OCI-M1 (cell line): ENCODE measurements around the gene CSNK1G1.
A peak's percentile ranks its signal among the peaks of the same experiment; 100 is the strongest.
"Not testable (repeated sequence)": the region's sequence is repeated elsewhere in the genome, so short reads cannot be mapped to it uniquely, and the experiment has no call there.

Source experiments
- DNase-seq: peaks from one replicate; lab custom pipeline; 2025; lab: John Stamatoyannopoulos, UW

CSNK1G1 gene

DNA sequence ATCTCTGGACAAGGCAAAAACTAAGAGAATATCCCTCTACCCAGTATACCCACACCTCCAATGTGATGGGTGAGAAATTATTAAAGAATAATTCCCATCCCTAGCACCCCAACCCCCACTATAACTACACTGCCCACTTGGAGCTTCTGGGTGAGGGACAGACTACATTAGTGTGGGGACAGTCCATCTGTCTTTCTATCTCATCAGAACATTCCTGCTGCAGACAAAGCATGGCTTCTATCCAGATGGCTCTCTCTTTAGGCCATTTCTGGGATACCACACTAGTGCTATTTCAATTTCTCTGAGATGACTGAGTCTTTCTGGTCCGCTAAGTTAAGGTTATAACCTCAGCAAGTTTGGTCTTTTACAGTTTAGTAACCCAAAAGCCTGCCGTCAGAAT, 6.6 kb downstream of the CSNK1G1 start:
- no peak for DNase-seq

DNA sequence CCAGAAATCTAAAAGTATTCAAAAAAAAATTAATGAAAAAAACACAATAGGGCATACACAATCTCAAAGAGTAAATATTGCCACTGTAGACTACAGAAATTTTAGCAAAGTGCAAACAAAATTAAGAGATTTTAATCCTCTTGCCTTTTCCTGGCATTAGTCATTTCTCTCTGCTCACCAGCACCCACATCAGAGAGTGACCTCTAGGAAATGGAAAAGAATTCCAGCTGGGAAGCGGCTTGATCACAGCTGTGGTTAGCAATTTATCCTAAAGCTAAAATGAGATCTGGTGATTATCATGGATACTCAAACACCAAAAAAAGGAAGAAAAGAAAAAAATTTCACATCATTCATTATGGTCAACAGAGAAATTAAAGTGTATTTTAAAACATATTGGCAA, 7.5 kb downstream of the CSNK1G1 start:
- no peak for DNase-seq

DNA sequence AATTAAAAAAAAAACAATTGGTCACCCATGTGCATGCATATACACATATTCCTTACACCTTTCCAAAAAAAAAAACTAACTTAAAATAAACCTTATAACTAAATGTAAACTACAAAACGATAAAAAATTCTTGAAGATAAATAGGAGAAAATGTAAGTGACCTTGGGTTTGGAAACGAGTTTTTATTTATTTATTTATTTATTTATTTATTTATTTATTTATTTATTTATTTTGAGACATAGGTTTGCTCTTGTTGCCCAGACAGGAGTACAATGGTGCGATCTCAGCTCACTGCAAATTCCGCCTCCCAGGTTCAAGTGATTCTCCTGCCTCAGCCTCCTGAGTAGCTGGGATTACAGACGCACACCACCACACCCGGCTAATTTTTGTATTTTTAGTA, 9.7 kb downstream of the CSNK1G1 start:
- DNase-seq = not testable (repeated sequence)

DNA sequence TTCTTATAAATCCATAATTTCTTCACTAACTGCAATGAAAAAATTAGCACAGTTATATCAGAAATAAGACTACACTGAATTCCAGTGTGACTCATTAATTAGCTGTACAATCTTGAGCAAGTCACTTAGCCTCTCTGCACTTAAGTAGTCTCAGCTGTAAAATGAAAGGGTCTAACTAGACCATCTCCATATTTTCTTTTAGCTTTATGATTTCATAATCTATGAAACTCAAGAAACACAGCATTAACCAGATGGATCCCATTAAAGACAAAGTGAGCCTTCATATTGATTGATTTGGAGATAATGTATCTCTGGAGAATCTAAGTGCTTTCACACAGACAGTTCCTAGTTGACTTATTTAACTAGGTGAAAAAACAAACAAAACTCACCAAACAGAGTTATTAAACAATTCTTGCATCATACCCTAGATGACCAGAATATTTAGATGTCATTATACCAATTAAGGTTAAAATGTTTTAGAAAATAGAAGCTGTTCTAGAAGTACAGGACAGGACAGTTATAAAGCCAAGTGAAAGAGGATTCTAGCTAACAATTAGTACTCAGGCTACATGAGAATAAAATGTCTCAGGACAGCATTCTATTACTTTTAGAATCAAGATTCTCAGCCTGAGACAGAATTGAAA, 11.2 kb downstream of the CSNK1G1 start:
- no peak for DNase-seq

DNA sequence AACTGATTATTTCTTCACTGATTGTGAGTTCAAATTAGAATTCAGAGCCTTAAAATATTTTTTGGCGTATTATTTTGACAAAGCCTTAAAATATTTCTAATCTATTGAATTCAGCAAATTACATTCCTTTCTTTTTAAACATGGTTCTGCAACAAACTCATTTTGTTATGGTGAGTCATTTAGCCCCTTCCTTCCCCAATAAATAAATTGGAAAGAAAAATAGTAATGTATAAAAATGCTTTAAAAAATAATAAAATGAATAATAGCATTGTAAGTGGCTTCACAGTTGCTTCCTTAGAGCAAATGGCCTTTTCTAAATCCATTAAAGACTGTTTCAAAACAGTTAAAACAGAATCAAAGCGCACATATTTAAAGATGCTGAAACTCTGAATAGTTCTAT, 12.1 kb downstream of the CSNK1G1 start:
- DNase-seq = no peak

DNA sequence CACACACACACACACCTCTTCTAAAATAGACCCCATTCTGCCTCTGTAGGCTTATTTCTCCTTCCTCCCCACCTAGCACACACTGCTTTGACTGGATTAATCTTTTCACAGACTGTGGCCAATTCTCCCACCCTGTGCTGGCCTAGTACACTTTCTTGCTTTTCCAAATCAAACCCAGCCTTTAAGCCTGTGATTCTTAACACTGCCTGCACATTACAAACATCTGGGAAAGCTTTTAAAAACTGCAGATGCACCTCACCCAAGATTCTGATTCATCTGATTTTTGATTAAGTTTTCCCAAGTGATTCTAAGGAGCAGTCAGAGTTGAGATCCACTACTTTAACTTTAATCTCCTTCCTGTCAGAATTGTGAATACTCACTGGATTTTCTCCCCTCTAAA, 12.8 kb downstream of the CSNK1G1 start:
- no peak for DNase-seq

DNA sequence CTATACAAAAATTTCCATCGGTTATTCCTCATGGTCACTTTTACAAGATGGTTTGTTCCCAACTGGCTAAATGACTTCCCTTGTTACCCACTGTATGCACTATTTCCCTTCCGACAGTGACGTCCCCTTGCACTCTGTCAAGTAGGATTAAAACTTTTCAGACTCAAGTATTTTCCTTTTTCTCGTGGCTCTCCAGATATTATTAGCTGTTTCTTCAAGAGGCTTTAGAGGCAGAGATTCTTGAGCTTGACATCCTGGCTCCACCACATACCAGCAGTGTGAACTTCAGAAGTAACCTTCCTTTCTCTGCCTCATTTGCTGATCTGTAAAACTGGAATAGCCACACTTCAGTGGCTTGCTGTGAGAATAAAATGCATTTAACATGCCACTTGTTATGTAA, 14.0 kb downstream of the CSNK1G1 start:
- no peak for DNase-seq

DNA sequence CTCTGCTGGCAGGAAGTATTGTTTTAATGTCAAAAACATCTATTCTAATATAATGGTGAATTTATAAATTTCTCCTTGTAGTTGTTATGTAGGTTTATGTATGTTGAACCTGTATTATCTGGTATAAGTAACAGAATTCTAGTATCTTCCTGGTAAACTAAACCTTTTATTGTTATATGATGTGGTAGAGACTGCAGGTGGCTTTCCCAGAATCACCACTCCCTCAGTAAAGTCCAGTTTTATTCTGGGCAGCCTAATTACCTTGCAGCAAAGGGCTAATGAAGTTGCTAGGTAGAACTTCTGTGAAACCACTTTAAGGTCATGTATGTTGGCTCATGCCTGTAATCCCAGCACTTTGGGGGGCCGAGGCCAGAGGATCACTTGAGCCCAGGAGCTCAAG, 15.6 kb downstream of the CSNK1G1 start:
- no peak for DNase-seq

DNA sequence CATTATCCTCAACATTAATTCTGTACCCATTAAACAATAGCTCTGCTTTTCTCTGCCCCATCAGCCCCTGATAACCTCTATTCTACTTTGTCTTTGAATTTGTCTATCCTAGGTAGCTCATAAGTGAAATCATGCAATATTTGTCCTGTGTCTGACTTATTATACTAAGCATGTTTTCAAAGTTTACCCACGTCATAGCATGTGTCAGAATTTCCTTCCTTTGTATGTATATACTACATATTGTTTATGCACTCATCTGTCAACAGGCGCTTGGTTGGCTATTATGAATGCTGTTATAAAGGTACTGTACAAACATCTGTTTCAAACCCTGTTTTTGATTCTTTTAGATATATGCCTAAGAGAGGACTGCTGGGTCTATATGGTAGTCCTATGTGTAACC, 18.2 kb downstream of the CSNK1G1 start:
- no peak for DNase-seq

DNA sequence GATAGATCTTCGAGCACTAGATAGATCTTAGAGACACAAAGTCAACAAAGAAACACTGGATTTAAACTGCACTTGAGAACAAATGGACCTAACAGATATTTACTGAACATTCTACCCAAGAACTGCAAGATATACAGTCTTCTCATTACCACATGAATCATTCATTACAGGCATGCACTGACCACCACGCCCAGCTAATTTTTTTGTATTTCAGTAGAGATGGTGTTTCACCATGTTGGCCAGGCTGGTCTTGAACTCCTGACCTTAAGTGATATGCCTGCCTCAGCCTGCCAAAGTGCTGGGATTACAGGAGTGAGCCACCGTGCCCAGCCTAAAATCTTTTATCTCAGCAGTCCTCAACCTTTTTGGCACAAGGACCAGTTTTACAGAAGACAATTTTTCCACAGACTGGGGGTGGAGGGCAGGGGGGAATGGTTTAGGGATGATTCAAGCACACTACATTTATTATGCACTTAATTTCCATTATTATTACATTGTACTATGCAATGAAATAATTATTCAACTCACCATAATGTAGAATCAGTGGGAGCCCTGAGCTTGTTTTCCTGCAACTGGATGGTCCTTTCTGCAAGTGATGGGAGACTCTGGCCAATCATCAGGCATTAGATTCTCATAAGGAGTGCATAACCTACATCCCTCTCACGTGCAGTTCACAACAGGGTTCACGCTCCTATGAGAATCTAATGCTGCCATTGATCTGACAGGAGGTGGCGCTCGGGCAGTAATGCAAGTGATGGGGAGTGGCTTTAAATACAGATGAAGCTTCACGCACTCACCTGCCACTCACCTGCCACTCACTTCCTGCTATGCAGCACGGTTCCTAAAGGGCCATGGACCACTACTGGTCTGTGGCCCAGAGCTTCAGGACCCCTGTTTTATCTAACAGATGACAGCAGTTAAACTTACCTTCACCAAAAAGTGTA, 21.7 kb downstream of the CSNK1G1 start:
- no peak for DNase-seq

DNA sequence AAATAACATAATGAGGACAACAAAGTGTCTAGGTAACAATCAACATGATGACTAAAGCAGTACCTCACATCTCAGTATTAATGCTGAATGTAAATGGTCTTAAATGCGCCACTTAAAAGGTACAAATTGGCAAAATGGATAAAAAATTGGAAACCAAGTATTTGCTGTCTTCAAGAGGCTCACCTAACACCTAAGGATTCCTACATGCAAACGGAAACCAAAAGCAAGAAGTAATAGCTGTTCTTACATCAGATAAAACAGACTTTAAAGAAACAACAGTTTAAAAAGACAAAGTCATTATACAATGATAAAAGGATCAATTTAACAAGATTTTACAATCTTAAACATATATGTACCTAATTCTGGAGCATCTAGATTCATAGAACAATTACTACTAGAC, 22.5 kb downstream of the CSNK1G1 start:
- peak; percentile 17 for DNase-seq

DNA sequence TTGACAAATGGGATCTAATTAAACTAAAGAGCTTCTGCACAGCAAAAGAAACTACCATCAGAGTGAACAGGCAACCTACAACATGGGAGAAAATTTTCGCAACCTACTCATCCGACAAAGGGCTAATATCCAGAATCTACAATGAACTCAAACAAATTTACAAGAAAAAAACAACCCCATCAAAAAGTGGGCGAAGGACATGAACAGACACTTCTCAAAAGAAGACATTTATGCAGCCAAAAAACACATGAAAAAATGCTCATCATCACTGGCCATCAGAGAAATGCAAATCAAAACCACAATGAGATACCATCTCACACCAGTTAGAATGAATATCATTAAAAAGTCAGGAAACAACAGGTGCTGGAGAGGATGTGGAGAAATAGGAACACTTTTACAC, 24.3 kb downstream of the CSNK1G1 start:
- DNase-seq = not testable (repeated sequence)

DNA sequence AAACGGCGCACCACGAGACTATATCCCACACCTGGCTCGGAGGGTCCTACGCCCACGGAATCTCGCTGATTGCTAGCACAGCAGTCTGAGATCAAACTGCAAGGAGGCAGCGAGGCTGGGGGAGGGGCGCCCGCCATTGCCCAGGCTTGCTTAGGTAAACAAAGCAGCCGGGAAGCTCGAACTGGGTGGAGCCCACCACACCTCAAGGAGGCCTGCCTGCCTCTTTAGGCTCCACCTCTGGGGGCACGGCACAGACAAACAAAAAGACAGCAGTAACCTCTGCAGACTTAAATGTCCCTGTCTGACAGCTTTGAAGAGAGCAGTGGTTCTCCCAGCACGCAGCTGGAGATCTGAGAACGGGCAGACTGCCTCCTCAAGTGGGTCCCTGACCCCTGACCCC, 29.0 kb downstream of the CSNK1G1 start:
- not testable (repeated sequence) for DNase-seq

DNA sequence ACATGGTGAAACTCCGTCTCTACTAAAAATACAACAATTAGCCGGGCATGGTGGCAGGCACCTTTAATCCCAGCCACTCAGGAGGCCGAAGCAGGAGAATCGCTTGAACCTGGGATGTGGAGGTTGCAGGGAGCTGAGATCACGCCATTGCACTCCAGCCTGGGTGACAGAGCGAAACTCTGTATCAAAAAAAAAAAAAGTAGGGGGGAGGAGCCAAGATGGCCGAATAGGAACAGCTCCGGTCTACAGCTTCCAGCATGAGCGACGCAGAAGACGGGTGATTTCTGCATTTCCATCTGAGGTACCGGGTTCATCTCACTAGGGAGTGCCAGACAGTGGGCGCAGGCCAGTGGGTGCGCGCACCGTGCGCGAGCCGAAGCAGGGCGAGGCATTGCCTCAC, 29.5 kb downstream of the CSNK1G1 start:
- not testable (repeated sequence) for DNase-seq

DNA sequence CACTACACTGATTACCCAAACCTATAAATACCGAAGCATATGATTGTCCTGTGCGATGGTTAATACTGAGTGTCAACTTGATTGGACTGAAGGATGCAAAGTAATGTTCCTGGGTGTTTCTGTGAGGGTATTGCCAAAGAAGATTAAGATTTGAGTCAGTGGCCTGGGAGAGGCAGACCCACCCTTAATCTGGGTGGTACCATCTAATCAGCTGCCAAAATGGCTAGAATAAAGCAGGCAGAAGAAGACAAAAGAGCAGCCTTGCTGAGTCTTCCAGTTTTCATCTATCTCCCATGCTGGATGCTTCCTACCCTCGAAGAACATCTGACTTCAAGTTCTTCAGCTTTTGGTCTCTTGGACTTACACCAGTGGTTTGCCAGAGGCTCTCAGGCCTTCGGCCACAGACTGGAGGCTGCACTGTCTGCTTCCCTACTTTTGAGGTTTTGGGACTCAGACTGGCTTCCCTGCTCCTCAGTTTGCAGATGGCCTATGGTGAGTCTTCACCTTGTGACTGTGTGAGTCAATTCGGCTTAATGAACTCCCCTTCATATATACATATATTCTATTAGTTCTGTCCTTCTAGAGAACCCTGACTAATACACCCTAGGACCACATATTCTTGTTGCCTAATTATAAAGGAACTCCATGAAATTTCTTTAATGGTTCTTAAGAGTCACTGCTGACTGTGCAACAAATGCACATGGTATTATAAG, 31.7 kb downstream of the CSNK1G1 start:
- DNase-seq = no peak

DNA sequence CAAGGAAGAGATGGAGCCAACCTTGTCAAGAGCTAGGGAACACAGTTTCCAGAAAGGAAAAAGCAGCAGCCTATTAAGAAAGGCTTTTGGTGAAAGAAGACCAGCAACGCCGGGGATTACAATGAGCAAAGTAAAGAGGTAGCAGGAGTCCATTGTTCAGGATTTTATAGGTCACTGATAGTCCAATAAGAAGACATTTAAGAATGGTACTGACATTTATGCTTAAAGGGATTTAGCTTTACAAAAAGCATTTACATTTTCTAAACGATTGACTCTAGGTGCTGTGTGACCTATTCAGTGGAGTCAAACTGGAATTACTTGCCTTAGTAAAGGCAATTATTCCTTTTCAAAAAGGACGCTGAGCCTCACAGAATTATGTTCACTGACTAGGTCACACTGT, 40.8 kb downstream of the CSNK1G1 start:
- DNase-seq = no peak

DNA sequence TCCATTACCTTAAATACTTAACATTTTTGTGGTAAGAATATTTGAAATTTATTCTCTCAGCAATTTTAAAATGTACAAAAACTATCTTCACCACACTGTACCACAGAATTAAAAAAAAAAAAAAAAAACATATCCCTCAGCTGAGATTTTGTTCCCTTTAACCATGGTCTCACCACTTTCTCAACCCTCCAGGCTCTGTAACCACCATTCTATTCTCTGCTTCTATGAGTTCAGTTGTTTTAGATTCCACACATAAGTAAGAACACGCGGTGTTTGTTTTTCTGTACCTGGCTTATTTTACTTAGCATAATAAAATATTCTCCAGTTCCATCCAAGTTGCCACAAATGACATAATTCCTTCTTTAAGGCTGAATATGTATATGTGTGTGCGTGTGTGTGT, 41.5 kb downstream of the CSNK1G1 start:
- DNase-seq = no peak

DNA sequence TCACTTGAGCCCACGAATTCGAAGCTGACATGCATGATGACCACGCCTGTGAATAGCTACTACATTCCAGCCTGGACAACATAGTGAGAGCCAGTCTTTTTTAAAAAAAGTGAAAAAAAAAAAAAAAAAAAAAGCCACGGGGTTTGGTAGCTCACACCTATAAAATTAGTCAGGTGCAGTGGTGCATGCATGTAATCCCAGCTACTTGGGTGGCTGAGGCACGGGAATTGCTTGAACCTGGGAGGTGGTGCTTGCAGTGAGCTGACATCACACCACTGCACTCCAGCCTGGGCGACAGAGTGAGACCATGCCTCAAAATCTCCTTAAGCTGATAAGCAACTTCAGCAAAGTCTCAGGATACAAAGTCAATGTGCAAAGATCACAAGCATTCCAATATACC, 44.4 kb downstream of the CSNK1G1 start:
- DNase-seq = no peak

DNA sequence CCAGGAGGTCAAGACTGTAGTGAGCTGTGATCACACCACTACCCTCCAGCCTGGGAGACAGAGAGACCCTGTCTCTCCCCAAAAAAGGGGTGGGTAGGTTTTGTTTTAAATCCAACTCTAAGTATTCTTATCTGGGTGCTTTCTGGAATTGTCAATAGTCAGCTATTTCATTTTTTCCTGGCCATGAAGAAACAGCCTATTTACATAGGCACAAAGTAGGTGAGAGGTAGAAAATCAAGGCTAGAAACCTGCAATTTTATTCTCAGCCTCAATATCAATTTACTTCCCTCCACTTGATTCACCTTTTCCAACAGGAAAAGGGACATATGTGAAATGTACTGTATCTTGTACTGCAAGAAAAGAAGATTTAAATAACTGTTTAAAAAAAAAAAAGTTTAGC, 45.9 kb downstream of the CSNK1G1 start:
- no peak for DNase-seq

DNA sequence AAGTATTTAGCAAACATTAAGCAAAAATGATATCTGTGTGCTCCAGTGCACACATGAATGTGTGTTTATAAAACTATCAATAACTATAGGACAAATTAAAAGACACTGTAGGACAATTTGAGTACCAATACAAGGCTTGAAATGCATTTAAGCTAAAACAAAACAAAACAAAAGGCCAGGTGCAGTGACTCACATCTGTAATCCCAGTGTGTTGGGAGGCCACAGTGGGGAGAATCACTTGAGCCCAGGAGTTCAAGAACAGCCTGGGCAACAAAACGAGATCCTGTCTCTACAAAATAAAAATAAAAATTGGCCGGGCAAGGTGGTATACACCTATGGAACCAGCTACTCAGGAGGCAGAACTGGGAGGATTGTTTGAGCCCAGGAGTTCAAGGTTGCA, 50.7 kb downstream of the CSNK1G1 start:
- DNase-seq = no peak

DNA sequence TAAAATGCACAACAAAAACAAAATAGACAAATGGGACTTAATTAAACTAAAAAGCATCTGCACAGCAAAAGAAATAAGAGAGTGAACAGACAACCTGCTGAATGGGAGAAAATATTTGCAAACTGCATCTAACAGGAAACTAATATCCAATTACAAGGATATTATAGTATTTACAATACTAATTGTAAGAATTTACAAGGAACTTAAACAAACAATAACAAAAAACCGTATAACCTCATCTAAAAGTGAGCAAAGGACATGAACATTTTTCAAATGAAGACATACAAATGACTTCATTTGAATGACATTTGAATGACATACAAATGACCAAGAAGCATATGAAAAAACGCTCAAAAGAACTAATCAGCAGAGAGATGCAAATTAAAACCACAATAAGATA, 66.4 kb downstream of the CSNK1G1 start:
- no peak for DNase-seq

DNA sequence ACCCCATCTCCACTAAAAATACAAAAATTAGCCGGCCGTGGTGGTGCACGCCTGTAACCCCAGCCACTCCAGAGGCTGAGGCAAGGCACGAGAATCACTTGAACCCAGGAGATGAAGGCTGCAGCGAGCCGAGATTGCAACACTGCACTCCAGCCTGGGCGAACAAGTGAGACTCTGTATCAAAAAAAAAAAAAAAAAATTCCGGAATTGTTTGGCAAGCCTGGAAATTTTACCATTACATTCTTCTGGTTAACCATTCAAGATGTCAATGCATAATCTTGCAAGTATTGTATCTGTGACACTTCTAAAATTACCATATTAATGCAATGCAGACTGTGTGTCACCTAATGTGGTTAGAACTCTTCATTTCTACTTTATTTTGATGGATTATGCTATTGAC, 67.0 kb downstream of the CSNK1G1 start:
- DNase-seq = no peak

DNA sequence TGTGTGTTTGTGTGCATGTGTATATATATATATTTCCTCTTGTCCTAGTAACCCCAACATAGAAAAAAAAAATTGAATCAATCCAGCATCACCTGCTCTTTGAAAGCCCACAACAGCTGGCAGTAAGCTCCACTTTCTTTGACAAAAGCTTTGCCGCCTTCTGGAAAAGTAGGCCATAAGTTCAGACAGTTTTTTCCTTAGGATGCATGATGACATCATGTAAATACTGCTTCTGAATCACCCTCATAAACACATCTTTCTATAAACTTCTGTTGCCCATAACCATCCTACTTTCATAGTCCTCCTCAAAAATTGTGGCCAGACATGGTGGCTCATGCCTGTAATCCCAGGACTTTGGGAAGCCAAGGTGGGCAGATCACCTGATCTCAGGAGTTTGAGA, 67.4 kb downstream of the CSNK1G1 start:
- DNase-seq = no peak
